Right atrium auricular region (tissue), 2 donors: ENCODE data around the gene LAMC3. TPM values are rescaled to one million over a fixed set of nuclear protein-coding genes. Genes with fewer than 3 reads are reported as not detected.
"Not testable (repeated sequence)": the region's sequence is repeated elsewhere in the genome, so short reads cannot be mapped to it uniquely, and the experiment has no call there.

Source experiments
- DNase-seq: peaks from one replicate; pipeline ENCODE4 v3.0.0-alpha.2; 2019; ENCODE audit warnings: low spot score
- H3K27ac ChIP-seq, 2 donors: fragments of 200-600 bp; sonication (generic); 1 replicate in 1 of 2; 2 replicates in 1 of 2; pipeline ENCODE4 v1.5.1; 2016 to 2019
- H3K27me3 ChIP-seq, 2 donors: fragments of 200-600 bp; sonication (generic); one replicate each; pipeline versions ENCODE4 v1.5.1 to v1.6.0; 2017 to 2019
- H3K36me3 ChIP-seq: fragments of 200-600 bp; sonication (generic); one replicate; pipeline ENCODE4 v1.5.1; 2016
- H3K4me1 ChIP-seq, 2 donors: fragments of 200-600 bp; sonication (generic); one replicate each; pipeline versions ENCODE4 v1.5.1 to v1.6.0; 2017 to 2019
- H3K4me3 ChIP-seq, 2 donors: fragments of 200-600 bp; sonication (generic); 1 replicate in 1 of 2; 2 replicates in 1 of 2; pipeline ENCODE4 v1.5.1; 2017 to 2019; ENCODE audit warnings: mild to moderate bottlenecking in 1 of 2, moderate library complexity in 1 of 2
- H3K9me3 ChIP-seq, 2 donors: fragments of 200-600 bp; sonication (generic); one replicate each; pipeline ENCODE4 v1.5.1; 2019
- total RNA-seq, 2 donors: library from RNA; depleted of rRNA; stranded (reverse); fragments of >200 nt; gene quantifications; one replicate each; pipeline ENCODE4 v1.1.0, GENCODE V29; 2016
- TF ChIP-seq, protein P1 (sequence below), 2 donors: fragments of 200-600 bp; sonication (generic); IDR thresholded peaks; one replicate each; pipeline ENCODE4 v1.5.1; 2019; ENCODE audit warnings: antibody characterized with exemption in 2 of 2

LAMC3 gene
- total RNA-seq, 2 donors from 2014 or later: 0.56 to 1.6 TPM

DNA sequence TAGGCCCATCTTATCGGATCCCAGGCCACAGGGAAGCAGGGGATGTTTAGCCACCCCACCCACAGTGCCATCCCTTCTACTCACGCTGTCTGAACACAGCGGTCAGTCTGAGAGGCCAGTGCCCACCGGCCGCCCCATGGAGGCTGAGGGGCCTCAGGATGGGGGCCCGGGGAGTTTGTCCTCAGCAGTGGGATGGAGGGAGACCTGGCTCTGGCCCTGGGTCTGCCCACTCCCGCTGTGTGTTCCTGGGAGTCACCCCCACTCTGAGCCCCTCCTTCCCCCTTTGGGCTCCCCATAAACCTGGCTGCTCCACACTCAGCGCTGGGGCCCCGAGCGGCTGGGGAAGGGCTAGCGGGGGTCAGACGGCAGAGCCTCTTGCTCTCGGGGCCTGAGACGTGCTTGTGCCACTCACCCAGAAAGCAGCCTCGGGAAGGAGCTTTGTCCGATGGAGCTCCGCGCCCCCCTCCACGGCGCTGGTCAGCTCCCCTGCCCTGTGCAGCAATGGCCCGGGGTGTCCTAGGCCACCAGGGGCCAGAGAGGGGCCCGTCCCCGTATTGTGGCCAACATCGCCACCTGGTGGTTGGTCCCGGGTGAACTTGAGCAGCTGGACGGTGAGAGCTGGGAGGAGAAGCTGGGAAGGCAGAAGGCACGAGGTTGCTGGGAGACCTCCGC lies 10.9 kb upstream of the LAMC3 start:
- TF ChIP-seq, protein P1, sequence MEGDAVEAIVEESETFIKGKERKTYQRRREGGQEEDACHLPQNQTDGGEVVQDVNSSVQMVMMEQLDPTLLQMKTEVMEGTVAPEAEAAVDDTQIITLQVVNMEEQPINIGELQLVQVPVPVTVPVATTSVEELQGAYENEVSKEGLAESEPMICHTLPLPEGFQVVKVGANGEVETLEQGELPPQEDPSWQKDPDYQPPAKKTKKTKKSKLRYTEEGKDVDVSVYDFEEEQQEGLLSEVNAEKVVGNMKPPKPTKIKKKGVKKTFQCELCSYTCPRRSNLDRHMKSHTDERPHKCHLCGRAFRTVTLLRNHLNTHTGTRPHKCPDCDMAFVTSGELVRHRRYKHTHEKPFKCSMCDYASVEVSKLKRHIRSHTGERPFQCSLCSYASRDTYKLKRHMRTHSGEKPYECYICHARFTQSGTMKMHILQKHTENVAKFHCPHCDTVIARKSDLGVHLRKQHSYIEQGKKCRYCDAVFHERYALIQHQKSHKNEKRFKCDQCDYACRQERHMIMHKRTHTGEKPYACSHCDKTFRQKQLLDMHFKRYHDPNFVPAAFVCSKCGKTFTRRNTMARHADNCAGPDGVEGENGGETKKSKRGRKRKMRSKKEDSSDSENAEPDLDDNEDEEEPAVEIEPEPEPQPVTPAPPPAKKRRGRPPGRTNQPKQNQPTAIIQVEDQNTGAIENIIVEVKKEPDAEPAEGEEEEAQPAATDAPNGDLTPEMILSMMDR (IDR thresholded peaks at IDR 0.05): peak; percentile 72 to 83
- Histone ChIP-seq H3K4me1 (peaks cover 0 to 5% of the 10 kb centered on the region in 2 donors), H3K9me3 (no peaks in the 10 kb centered on the region), H3K4me3 (no peak overlapping the region), H3K36me3 (no peaks in the 10 kb centered on the region), H3K27ac (no peak overlapping the region), H3K27me3 (no peaks in the 10 kb centered on the region)
- no peak for DNase-seq

DNA sequence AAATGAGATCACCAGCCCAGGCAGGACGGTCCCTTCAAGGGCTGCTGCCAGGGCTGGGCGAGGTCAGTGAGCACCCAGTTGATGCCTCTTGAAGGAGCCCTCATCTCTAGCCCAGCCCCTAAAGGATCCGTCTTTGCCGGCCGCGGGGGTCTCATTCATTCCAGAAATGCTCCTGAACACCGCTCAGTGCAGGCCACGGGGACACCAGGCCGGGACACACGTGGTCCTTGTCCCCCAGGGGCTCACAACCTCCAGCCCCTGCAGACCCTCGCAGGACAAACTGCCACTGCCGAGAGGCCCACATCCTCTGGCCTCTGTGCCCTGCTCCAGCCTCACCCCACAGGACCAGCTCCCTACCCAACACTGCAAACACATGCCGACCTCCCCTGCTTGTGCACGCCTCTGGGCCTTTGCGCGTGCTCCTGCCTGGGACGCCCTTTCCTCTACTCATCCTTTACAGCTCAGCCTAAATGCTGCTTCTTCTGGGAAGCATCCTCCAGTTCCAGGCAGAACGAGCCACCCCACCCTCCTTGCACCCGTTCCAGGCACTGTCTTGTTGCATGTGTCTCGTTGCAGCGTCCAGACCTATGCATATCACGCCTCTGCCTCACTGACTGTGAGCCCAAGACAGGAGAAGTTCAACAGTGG lies 10.3 kb upstream of the LAMC3 start:
- no peak for DNase-seq
- TF ChIP-seq, protein P1 (IDR thresholded peaks at IDR 0.05): no peak

DNA sequence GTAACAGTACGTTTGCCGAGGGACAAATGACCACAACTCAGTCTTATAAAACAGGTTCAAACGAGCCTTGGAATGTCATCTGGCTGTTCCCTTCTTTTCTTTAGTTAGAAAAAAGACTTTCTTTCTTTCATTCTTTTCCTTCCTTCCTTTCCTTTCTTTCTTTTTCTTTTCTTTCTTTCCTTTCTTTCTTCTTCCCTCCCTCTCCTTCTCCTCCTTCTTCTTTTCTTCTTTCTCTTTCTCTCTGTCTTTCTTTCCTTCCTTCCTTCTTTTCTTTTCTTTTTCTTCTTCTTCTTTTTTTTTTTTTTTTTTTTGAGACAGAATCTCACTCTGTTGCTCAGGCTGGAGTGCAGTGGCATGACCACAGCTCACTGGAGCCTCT lies 9.7 kb upstream of the LAMC3 start:
- no peak for DNase-seq
- TF ChIP-seq, protein P1 (IDR thresholded peaks at IDR 0.05): no peak
- Histone ChIP-seq H3K27me3 (no peaks in the 10 kb centered on the region), H3K4me1 (peaks cover 0 to 5% of the 10 kb centered on the region in 2 donors), H3K4me3 (no peak overlapping the region), H3K36me3 (no peaks in the 10 kb centered on the region), H3K27ac (no peak overlapping the region), H3K9me3 (no peaks in the 10 kb centered on the region)

More for the DNA sequence above, 10.3 kb upstream of the LAMC3 start:
- Histone ChIP-seq H3K9me3 (no peaks in the 10 kb centered on the region), H3K4me1 (peaks cover 0 to 5% of the 10 kb centered on the region in 2 donors), H3K27me3 (no peaks in the 10 kb centered on the region), H3K27ac (no peak overlapping the region), H3K4me3 (no peak overlapping the region), H3K36me3 (no peaks in the 10 kb centered on the region)

DNA sequence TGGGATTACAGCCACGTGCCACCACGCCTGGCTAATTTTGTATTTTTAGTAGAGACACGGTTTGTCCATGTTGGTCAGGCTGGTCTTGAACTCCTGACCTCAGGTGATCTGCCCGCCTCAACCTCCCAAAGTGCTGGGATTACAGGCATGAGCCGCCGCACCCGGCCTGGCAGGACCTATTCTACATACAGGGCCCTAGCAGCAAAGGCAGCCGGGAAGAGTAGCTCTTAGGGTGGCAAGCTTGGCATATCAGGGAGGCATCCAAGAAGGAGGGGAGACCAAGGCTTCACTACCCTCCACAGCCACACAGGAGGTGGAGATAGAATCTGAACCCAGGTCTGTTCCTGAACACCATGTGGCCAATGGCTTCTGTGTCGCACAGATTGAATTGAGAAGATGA lies 8.4 kb upstream of the LAMC3 start:
- not testable (repeated sequence) for H3K4me3 ChIP-seq, DNase-seq, H3K4me1 ChIP-seq, H3K9me3 ChIP-seq, H3K27ac ChIP-seq, H3K36me3 ChIP-seq, H3K27me3 ChIP-seq

DNA sequence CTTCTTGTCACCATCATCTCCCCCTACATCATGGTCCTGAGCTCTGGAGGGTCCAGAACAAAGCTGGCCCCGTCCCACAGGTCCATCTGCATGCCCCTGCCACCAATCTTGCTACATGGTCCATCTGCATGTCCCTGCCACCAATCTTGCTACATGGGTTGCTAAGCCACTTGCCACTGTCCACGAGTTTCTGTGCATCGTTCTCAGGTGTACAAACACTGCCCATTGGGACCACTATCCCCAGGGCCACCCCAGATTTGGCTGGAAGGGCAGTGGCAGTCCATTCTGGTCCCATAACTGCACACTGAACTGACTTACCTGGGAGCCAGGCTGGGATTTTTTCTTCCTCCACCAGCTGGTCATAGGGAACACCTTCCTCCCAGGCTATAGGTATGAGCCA lies 8.0 kb upstream of the LAMC3 start:
- Histone ChIP-seq H3K4me1 (no peaks in the 10 kb centered on the region), H3K36me3 (no peaks in the 10 kb centered on the region), H3K9me3 (no peaks in the 10 kb centered on the region), H3K27me3 (no peaks in the 10 kb centered on the region), H3K4me3 (no peak overlapping the region), H3K27ac (no peak overlapping the region)
- TF ChIP-seq, protein P1 (IDR thresholded peaks at IDR 0.05): no peak
- DNase-seq: no peak

DNA sequence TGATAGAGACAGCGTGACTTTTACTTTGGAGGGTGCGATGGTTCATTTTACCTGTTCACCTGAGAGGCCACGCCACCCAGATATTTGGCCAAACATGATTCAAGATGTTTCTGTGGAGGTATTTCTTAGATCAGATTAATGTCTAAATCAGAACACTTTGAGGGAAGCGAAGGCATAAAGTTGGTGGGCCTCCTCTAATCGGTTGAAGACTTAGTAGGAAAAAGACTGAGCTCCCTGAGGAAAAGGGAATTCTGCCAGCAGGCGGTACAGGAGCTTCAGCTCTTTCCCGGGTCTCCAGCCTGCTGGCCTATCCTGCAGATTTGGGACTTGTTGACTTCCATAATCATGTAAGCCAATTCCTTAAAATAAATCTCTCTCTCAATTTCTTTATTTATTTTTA lies 7.0 kb upstream of the LAMC3 start:
- Histone ChIP-seq H3K9me3 (no peaks in the 10 kb centered on the region), H3K27ac (no peak overlapping the region), H3K4me3 (no peak overlapping the region), H3K27me3 (no peaks in the 10 kb centered on the region), H3K36me3 (no peaks in the 10 kb centered on the region), H3K4me1 (no peaks in the 10 kb centered on the region)
- TF ChIP-seq, protein P1 (IDR thresholded peaks at IDR 0.05): no peak
- no peak for DNase-seq
